ENCODE data around the gene ANKEF1. TPM values are rescaled to one million over a fixed set of nuclear protein-coding genes. Genes with fewer than 3 reads are reported as not detected.
A peak's percentile ranks its signal among the peaks of the same experiment; 100 is the strongest.

The ANKEF1 gene
- total and polyA plus RNA-seq, 4 donors = 2.0 to 8.4 (median 5.6) TPM

GRCh38 chr20:9995510-9996272 lies 39.1 kb upstream of the ANKEF1 start:
- Histone ChIP-seq H3K4me3 (no peak overlapping the region), H3K36me3 (ENCODE audit: control insufficient read depth in 4 of 4, insufficient read depth in 4 of 4, low read length in 4 of 4) (no peaks in the 10 kb centered on the region), H3K27ac (ENCODE audit: low read depth in 1 of 2, low read length in 1 of 2) (no peak overlapping the region), H3K9me3 (ENCODE audit: control insufficient read depth in 4 of 4, insufficient read depth in 3 of 4, low read length in 3 of 4) (no peaks in the 10 kb centered on the region), H3K9ac (ENCODE audit: insufficient read depth in 1 of 2, low read length in 2 of 2) (no peak overlapping the region), H3K27me3 (ENCODE audit: control insufficient read depth in 3 of 3, insufficient read depth in 3 of 3, low read length in 2 of 3) (no peaks in the 10 kb centered on the region), H3K4me1 (ENCODE audit: control insufficient read depth in 5 of 5, insufficient read depth in 5 of 5, low read length in 5 of 5) (no peaks in the 10 kb centered on the region)
- ATAC-seq (ENCODE audit: insufficient read depth, low FRiP score) (no peak), DNase-seq (peak in 2 of 3 donors; percentile 60 to 78)
- 81 to 89% methylated on average over 3 of the region's 3 CpGs for WGBS, 2 donors
- TF ChIP-seq CTCF (IDR thresholded peaks at IDR 0.05; ENCODE audit: control extremely low read depth, extremely low read depth) = no peak

GRCh38 chr20:9996944-9997343 lies 37.8 kb upstream of the ANKEF1 start:
- no peak for TF ChIP-seq CTCF (IDR thresholded peaks at IDR 0.05; ENCODE audit: control extremely low read depth, extremely low read depth)
- WGBS, 2 donors = 96 to 100% methylated on average over 1 of the region's 1 CpG

GRCh38 chr20:9999645-10000044 lies 35.1 kb upstream of the ANKEF1 start:
- WGBS, 2 donors = 66 to 74% methylated on average over 1 of the region's 1 CpG
- ATAC-seq (ENCODE audit: insufficient read depth, low FRiP score) = no peak
- no peak overlapping the region for H3K4me3 ChIP-seq

More at GRCh38 chr20:9996944-9997343, 37.8 kb upstream of the ANKEF1 start:
- Histone ChIP-seq H3K4me1 (ENCODE audit: control insufficient read depth in 5 of 5, insufficient read depth in 5 of 5, low read length in 5 of 5) (no peaks in the 10 kb centered on the region), H3K9ac (ENCODE audit: insufficient read depth in 1 of 2, low read length in 2 of 2) (no peak overlapping the region), H3K4me3 (no peak overlapping the region), H3K9me3 (ENCODE audit: control insufficient read depth in 4 of 4, insufficient read depth in 3 of 4, low read length in 3 of 4) (no peaks in the 10 kb centered on the region), H3K27ac (ENCODE audit: low read depth in 1 of 2, low read length in 1 of 2) (no peak overlapping the region), H3K27me3 (ENCODE audit: control insufficient read depth in 3 of 3, insufficient read depth in 3 of 3, low read length in 2 of 3) (no peaks in the 10 kb centered on the region), H3K36me3 (ENCODE audit: control insufficient read depth in 4 of 4, insufficient read depth in 4 of 4, low read length in 4 of 4) (no peaks in the 10 kb centered on the region)
- DNase-seq = no peak
- no peak for ATAC-seq (ENCODE audit: insufficient read depth, low FRiP score)

More at GRCh38 chr20:9999645-10000044, 35.1 kb upstream of the ANKEF1 start:
- peak in 1 of 3 donors; percentile 10 for DNase-seq
- H3K4me1 ChIP-seq (ENCODE audit: control insufficient read depth in 5 of 5, insufficient read depth in 5 of 5, low read length in 5 of 5) = no peaks in the 10 kb centered on the region
- H3K27ac ChIP-seq (ENCODE audit: low read depth in 1 of 2, low read length in 1 of 2) = no peak overlapping the region
- no peaks in the 10 kb centered on the region for H3K36me3 ChIP-seq (ENCODE audit: control insufficient read depth in 4 of 4, insufficient read depth in 4 of 4, low read length in 4 of 4)
- H3K9ac ChIP-seq (ENCODE audit: insufficient read depth in 1 of 2, low read length in 2 of 2) = no peak overlapping the region
- no peaks in the 10 kb centered on the region for H3K9me3 ChIP-seq (ENCODE audit: control insufficient read depth in 4 of 4, insufficient read depth in 3 of 4, low read length in 3 of 4)
- no peak for TF ChIP-seq CTCF (IDR thresholded peaks at IDR 0.05; ENCODE audit: control extremely low read depth, extremely low read depth)
- no peaks in the 10 kb centered on the region for H3K27me3 ChIP-seq (ENCODE audit: control insufficient read depth in 3 of 3, insufficient read depth in 3 of 3, low read length in 2 of 3)
